ENCODE measurements around the gene GALNT8. TPM values are rescaled to one million over a fixed set of nuclear protein-coding genes. Genes with fewer than 3 reads are reported as not detected.
A peak's percentile ranks its signal among the peaks of the same experiment; 100 is the strongest.

Gene GALNT8
- polyA plus RNA-seq, 3 donors = 0.04 TPM; not detected in 2

GRCh38 chr12:4734625-4735340 lies 14.6 kb downstream of the GALNT8 start:
- H3K4me3 ChIP-seq (replicated peaks in 1 of 3; ENCODE audit: low read depth in 2 of 3, low read length in 3 of 3) = no peak overlapping the region
- H3K27ac ChIP-seq (ENCODE audit: low read depth in 1 of 2, low read length in 2 of 2) = no peak overlapping the region
- no peaks in the 10 kb centered on the region for H3K9me3 ChIP-seq (replicated peaks in 1 of 2; ENCODE audit: control insufficient read depth in 1 of 2, insufficient read depth in 1 of 2, low read length in 2 of 2)
- H2AFZ ChIP-seq (ENCODE audit: insufficient read depth, low read depth, low read length, poor library complexity, severe bottlenecking) = no peak overlapping the region
- Mint-ChIP-seq H3K27ac (peak overlapping the region in 1 of 7 donors; percentile 36), H3K9me3 (peaks cover 0 to 3% (median 0%) of the 10 kb centered on the region in 7 donors), H3K4me3 (peak overlapping the region in 1 of 2 donors; percentile 47), H3K27me3 (ENCODE audit: low read depth in 3 of 3) (peaks cover 5 to 23% (median 8%) of the 10 kb centered on the region in 3 donors), H3K4me1 (no peaks in the 10 kb centered on the region), H3K36me3 (no peaks in the 10 kb centered on the region)
- intact Hi-C loops (cut with micrococcal nuclease) = no loop called here
- 97% methylated on average over 4 of the region's 4 CpGs for WGBS (ENCODE audit: insufficient coverage)
- H3K4me2 ChIP-seq (replicated peaks; ENCODE audit: extremely low read depth, low read length, poor library complexity, severe bottlenecking) = no peak overlapping the region
- no peak for TF ChIP-seq CTCF (IDR thresholded peaks at IDR 0.05)
- no peaks in the 10 kb centered on the region for H3K79me2 ChIP-seq (ENCODE audit: insufficient read depth, low read length)
- no peaks in the 10 kb centered on the region for H4K20me1 ChIP-seq (ENCODE audit: insufficient read depth, low read length)
- DNase-seq = no peak
- H3K4me1 ChIP-seq (ENCODE audit: control insufficient read depth in 1 of 2, insufficient read depth in 2 of 2, low read length in 2 of 2) = no peaks in the 10 kb centered on the region
- no peaks in the 10 kb centered on the region for H3K36me3 ChIP-seq (replicated peaks in 1 of 2; ENCODE audit: control insufficient read depth in 1 of 2, insufficient read depth in 2 of 2, low read length in 2 of 2)
- H3K27me3 ChIP-seq (ENCODE audit: control insufficient read depth in 2 of 2, insufficient read depth in 2 of 2, low read length in 2 of 2) = peaks cover 3 to 12% of the 10 kb centered on the region in 2 donors
- no peak overlapping the region for H3K9ac ChIP-seq (ENCODE audit: insufficient read depth, low read length, poor library complexity, severe bottlenecking)

- peaks cover 6 to 18% (median 8%) of the 10 kb centered on the region in 3 donors for H3K27me3 Mint-ChIP-seq (ENCODE audit: low read depth in 3 of 3)
- Histone ChIP-seq H3K79me2 (ENCODE audit: insufficient read depth, low read length) (no peaks in the 10 kb centered on the region), H3K4me1 (ENCODE audit: control insufficient read depth in 1 of 2, insufficient read depth in 2 of 2, low read length in 2 of 2) (no peaks in the 10 kb centered on the region), H4K20me1 (ENCODE audit: insufficient read depth, low read length) (no peaks in the 10 kb centered on the region), H3K4me3 (replicated peaks in 1 of 3; ENCODE audit: low read depth in 2 of 3, low read length in 3 of 3) (no peak overlapping the region), H3K27me3 (ENCODE audit: control insufficient read depth in 2 of 2, insufficient read depth in 2 of 2, low read length in 2 of 2) (peaks cover 3 to 12% of the 10 kb centered on the region in 2 donors), H2AFZ (ENCODE audit: insufficient read depth, low read depth, low read length, poor library complexity, severe bottlenecking) (no peak overlapping the region), H3K36me3 (replicated peaks in 1 of 2; ENCODE audit: control insufficient read depth in 1 of 2, insufficient read depth in 2 of 2, low read length in 2 of 2) (no peaks in the 10 kb centered on the region), H3K9ac (ENCODE audit: insufficient read depth, low read length, poor library complexity, severe bottlenecking) (no peak overlapping the region), H3K9me3 (replicated peaks in 1 of 2; ENCODE audit: control insufficient read depth in 1 of 2, insufficient read depth in 1 of 2, low read length in 2 of 2) (no peaks in the 10 kb centered on the region), H3K27ac (ENCODE audit: low read depth in 1 of 2, low read length in 2 of 2) (no peak overlapping the region), H3K4me2 (replicated peaks; ENCODE audit: extremely low read depth, low read length, poor library complexity, severe bottlenecking) (no peak overlapping the region)
- no peaks in the 10 kb centered on the region for H3K4me1 Mint-ChIP-seq
- no CpG with 5 or more reads among the region's 1 CpG for WGBS (ENCODE audit: insufficient coverage)
- no peak overlapping the region for H3K4me3 Mint-ChIP-seq
- DNase-seq = no peak
- no peak overlapping the region for H3K27ac Mint-ChIP-seq
- H3K9me3 Mint-ChIP-seq = no peaks in the 10 kb centered on the region
- TF ChIP-seq CTCF (IDR thresholded peaks at IDR 0.05) = no peak
- intact Hi-C loops (cut with micrococcal nuclease) = no loop called here
- no peaks in the 10 kb centered on the region for H3K36me3 Mint-ChIP-seq
Measured at GRCh38 chr12:4736091-4736490, 15.9 kb downstream of the GALNT8 start.
